A549 (cell line): Measurements from ENCODE around the gene ACOT11. TPM values are rescaled to one million over a fixed set of nuclear protein-coding genes. Genes with fewer than 3 reads are reported as not detected.

Experiments
- ATAC-seq, 2 experiments: fragments of 200-7000 bp in 1 of 2; fragments of >200 bp in 1 of 2; cut with Nextera tagmentation in 1 of 2; cut with Tn5 transposase in 1 of 2; 3 replicates each; pipeline versions ENCODE4 v1.8.0 to v1.9.1; 2018 to 2020; ENCODE audit warnings: mild to moderate bottlenecking in 1 of 2, moderate library complexity in 1 of 2
- CTCF ChIA-PET: fragments of 300-600 bp; sonication (Branson Sonifier 250); formaldehyde crosslinking; extraction: SDS; loops from one replicate; lab custom pipeline; 2021; ENCODE audit warnings: antibody characterized with exemption, inconsistent platforms; lab: Yijun Ruan, JAX
- POLR2A ChIA-PET: fragments of 350-600 bp; formaldehyde crosslinking; extraction: SDS; loops from one replicate; lab custom pipeline; 2021; ENCODE audit warnings: antibody characterized with exemption, inconsistent platforms; lab: Yijun Ruan, JAX
- DNase-seq, 2 experiments: peaks; one replicate each; pipeline versions ENCODE4 v3.0.0 to v3.0.0-alpha.2; 2011 to 2016; ENCODE audit warnings: low read depth in 1 of 2, low spot score in 1 of 2
- FAIRE-seq: peaks from 2 replicates; lab custom pipeline; 2011; peaks lifted over from hg19 to GRCh38; lab: Jason Lieb, UNC
- H3K27ac ChIP-seq, 2 experiments: fragments of >200 bp; sonication (Bioruptor Twin); formaldehyde crosslinking; 3 replicates each; pipeline ENCODE4 v1.5.1; 2016 to 2017
- H3K4me1 ChIP-seq: fragments of >200 bp; sonication (Bioruptor Twin); formaldehyde crosslinking; 3 replicates; pipeline ENCODE4 v1.6.1; 2016
- H3K4me2 ChIP-seq: fragments of >200 bp; sonication (Bioruptor Twin); formaldehyde crosslinking; 3 replicates; pipeline ENCODE4 v1.6.1; 2016
- H3K4me3 ChIP-seq: fragments of >200 bp; sonication (Bioruptor Twin); formaldehyde crosslinking; 3 replicates; pipeline ENCODE4 v1.5.1; 2016
- H3K9me3 ChIP-seq: fragments of >200 bp; sonication (Bioruptor Twin); formaldehyde crosslinking; 3 replicates; pipeline ENCODE4 v1.6.1; 2016
- ATOH8 ChIP-seq: fragments of 250-450 bp; sonication (Bioruptor Pico); IDR thresholded peaks from 2 replicates; pipeline ENCODE4 v1.5.0; 2020; ENCODE audit warnings: low read depth, mild to moderate bottlenecking, moderate library complexity
- CBX2 ChIP-seq: fragments of 200-600 bp; sonication (generic); IDR thresholded peaks from 2 replicates; pipeline ENCODE4 v1.6.1; 2016; ENCODE audit warnings: low read depth, mild to moderate bottlenecking, borderline replicate concordance
- CBX8 ChIP-seq: fragments of 200-600 bp; sonication (generic); IDR thresholded peaks from 2 replicates; pipeline ENCODE4 v1.6.1; 2016
- CHD2 ChIP-seq: fragments of 150-350 bp; IDR thresholded peaks from 2 replicates; pipeline ENCODE4 v1.6.1; 2014; ENCODE audit warnings: low read length; ENCODE audit not compliant: partially characterized antibody
- E2F6 ChIP-seq: IDR thresholded peaks from 2 replicates; pipeline ENCODE4 v1.6.1; 2012; ENCODE audit warnings: low read depth, borderline replicate concordance
- ELK1 ChIP-seq: fragments of 150-350 bp; IDR thresholded peaks from 2 replicates; pipeline ENCODE4 v1.6.1; 2014; ENCODE audit warnings: low read depth, mild to moderate bottlenecking, low read length
- EP300 ChIP-seq, 2 experiments: fragments of >200 bp; sonication (Bioruptor Twin); formaldehyde crosslinking; IDR thresholded peaks; 2 replicates in 1 of 2; 3 replicates in 1 of 2; pipeline ENCODE4 v1.6.1; 2016 to 2017
- FOSL2 ChIP-seq, 2 experiments: fragments of 450-650 bp in 1 of 2; fragments of >200 bp in 1 of 2; sonication (Bioruptor Twin) in 1 of 2; formaldehyde crosslinking; IDR thresholded peaks; 2 replicates each; pipeline versions ENCODE4 v1.5.0 to v1.6.1; 2016 to 2020; ENCODE audit warnings: mild to moderate bottlenecking in 1 of 2, moderate library complexity in 1 of 2
- HEYL ChIP-seq: fragments of 250-450 bp; sonication (Bioruptor Pico); IDR thresholded peaks from 2 replicates; pipeline ENCODE4 v1.8.0; 2021; ENCODE audit warnings: mild to moderate bottlenecking, moderate library complexity
- HMGXB4 ChIP-seq: fragments of 250-450 bp; sonication (Bioruptor Pico); IDR thresholded peaks from 2 replicates; pipeline ENCODE4 v1.5.0; 2021; ENCODE audit warnings: mild to moderate bottlenecking, moderate library complexity, borderline replicate concordance
- HOXA7 ChIP-seq: fragments of 250-450 bp; sonication (Bioruptor Pico); IDR thresholded peaks from 2 replicates; pipeline ENCODE4 v1.5.0; 2020; ENCODE audit warnings: mild to moderate bottlenecking, moderate library complexity
- JUN ChIP-seq, 2 experiments: fragments of >200 bp; sonication (Bioruptor Twin); formaldehyde crosslinking; IDR thresholded peaks; 2 replicates in 1 of 2; 3 replicates in 1 of 2; pipeline ENCODE4 v1.6.1; 2016 to 2017
- KDM5A ChIP-seq: fragments of 200-600 bp; sonication (generic); IDR thresholded peaks from 2 replicates; pipeline ENCODE4 v1.6.1; 2016; ENCODE audit warnings: antibody characterized with exemption, mild to moderate bottlenecking
- MAX ChIP-seq: IDR thresholded peaks from 2 replicates; pipeline ENCODE4 v1.6.1; 2012
- PBX3 ChIP-seq: IDR thresholded peaks from 2 replicates; pipeline ENCODE4 v1.6.1; 2012
- POLR2AphosphoS2 ChIP-seq: conservative IDR thresholded peaks from 2 replicates; pipeline ENCODE4 v1.6.1; 2012; ENCODE audit warnings: low read length, improper control_type of control experiment, inconsistent platforms
- TFCP2L1 ChIP-seq: fragments of 250-450 bp; sonication (Bioruptor Pico); IDR thresholded peaks from 2 replicates; pipeline ENCODE4 v1.5.0; 2021; ENCODE audit warnings: mild to moderate bottlenecking
- ZSCAN20 ChIP-seq: fragments of 250-450 bp; sonication (Bioruptor Pico); IDR thresholded peaks from 2 replicates; pipeline ENCODE4 v1.8.0; 2022; ENCODE audit warnings: mild to moderate bottlenecking, moderate library complexity
- WGBS: methylation state at CpG from one replicate; pipeline ENCODE4 v1.1.6; 2017; ENCODE audit errors: missing lambda C conversion rate; 5-methylcytosine and 5-hydroxymethylcytosine counted together
- polyA plus RNA-seq, 4 experiments: library from polyadenylated mRNA; depleted of rRNA in 3 of 4; stranded (reverse); fragments of >200 nt; fragmentation: RNase III in 1 of 4; extraction: RNeasy Plus Mini Kit Qiagen cat#74134 plus additional on column Dnase treatment in 1 of 4; gene quantifications; 2 replicates in 3 of 4; 3 replicates in 1 of 4; pipeline ENCODE4 v1.2.3, GENCODE V29; 2011 to 2017

ACOT11 gene
- polyA plus RNA-seq, 2 of the 4 experiments (the other 2 are of a cell fraction) = 1.7 TPM

- no peak within 1 kb of the TSS for H3K27ac ChIP-seq
- no peak within 1 kb of the TSS for H3K4me3 ChIP-seq
- H3K4me2 ChIP-seq = no peak within 1 kb of the TSS
- H3K9me3 ChIP-seq = no peaks in the 10 kb centered on the region
- FAIRE-seq (no peak), DNase-seq (no peak), ATAC-seq (no peak)
- WGBS = 91% methylated on average over 14 of the region's 18 CpGs
- CTCF ChIA-PET = interaction anchor here (0.7 kb wide), 1 partner anchor 524 kb away, joined by 3 read pairs; no protein-coding TSS in a partner anchor
- POLR2A ChIA-PET = no interaction called here
- TF ChIP-seq HEYL (CRISPR knock-in tag) (no peak), EP300 (IDR thresholded peaks at IDR 0.05) (no peak), TFCP2L1 (CRISPR knock-in tag) (no peak), JUN (IDR thresholded peaks at IDR 0.05) (no peak), CBX8 (no peak)
- no peaks in the 10 kb centered on the region for H3K4me1 ChIP-seq
Observed at GRCh38 chr1:54623216-54624007, 75.4 kb downstream of the ACOT11 start, which contains the start of gene FAM151A. Gene FAM151A, minus strand, starts transcription at chr1:54623525. Its CDS starts 130 bp downstream, at chr1:54623395.

- no peak overlapping the region for H3K27ac ChIP-seq
- 49% methylated on average over 7 of the region's 8 CpGs for WGBS
- POLR2A ChIA-PET = no interaction called here
- FAIRE-seq (no peak), DNase-seq (no peak), ATAC-seq (no peak)
- CTCF ChIA-PET = no interaction called here
- no peak overlapping the region for H3K4me2 ChIP-seq
- H3K4me1 ChIP-seq = no peaks in the 10 kb centered on the region
- H3K4me3 ChIP-seq = no peak overlapping the region
- H3K9me3 ChIP-seq = no peaks in the 10 kb centered on the region
- no peak for TF ChIP-seq PBX3
- TF ChIP-seq CBX2 = no peak
- TF ChIP-seq CHD2 = no peak
- TF ChIP-seq FOSL2 (IDR thresholded peaks at IDR 0.05) = no peak
- TF ChIP-seq FOSL2 (CRISPR knock-in tag; IDR thresholded peaks at IDR 0.05) = no peak
- no peak for TF ChIP-seq CBX8
- no peak for TF ChIP-seq HMGXB4
- TF ChIP-seq E2F6 = no peak
- TF ChIP-seq ZSCAN20 (CRISPR knock-in tag) = no peak
- no peak for TF ChIP-seq HEYL (CRISPR knock-in tag)
- no peak for TF ChIP-seq MAX
- no peak for TF ChIP-seq TFCP2L1 (CRISPR knock-in tag)
- TF ChIP-seq POLR2AphosphoS2 = no peak
- no peak for TF ChIP-seq JUN (IDR thresholded peaks at IDR 0.05)
- TF ChIP-seq KDM5A = no peak
- TF ChIP-seq ELK1 = no peak
- no peak for TF ChIP-seq ATOH8 (CRISPR knock-in tag)
- no peak for TF ChIP-seq HOXA7 (CRISPR knock-in tag)
Observed at GRCh38 chr1:54624466-54625464, 76.7 kb downstream of the ACOT11 start.
